IMR-90 (cell line): ENCODE results near the gene NEURL1B. TPM values are rescaled to one million over a fixed set of nuclear protein-coding genes. Genes with fewer than 3 reads are reported as not detected.

Experiments used
- ATAC-seq: fragments of 200-7000 bp; cut with Tn5 transposase; 2 replicates; pipeline ENCODE4 v1.9.1; 2020; ENCODE audit warnings: low read depth, mild to moderate bottlenecking, moderate library complexity
- BruUV-seq: library from RNA; stranded (reverse); fragments of 400-500 nt; replicated peaks from 2 replicates; lab custom pipeline; 2021; lab: Mats Ljungman, UMichigan
- CTCF ChIA-PET: fragments of 300-600 bp; formaldehyde crosslinking; extraction: SDS; loops from one replicate; lab custom pipeline; 2021; ENCODE audit warnings: antibody characterized with exemption; lab: Yijun Ruan, JAX
- POLR2A ChIA-PET: fragments of 300-600 bp; sonication (Branson Sonifier 250); formaldehyde crosslinking; loops from one replicate; lab custom pipeline; 2022; ENCODE audit warnings: antibody characterized with exemption; ENCODE audit not compliant: unreplicated experiment; lab: Charles Lee
- DNase-seq: peaks from one replicate; pipeline ENCODE4 v3.0.0; 2013
- H2AFZ ChIP-seq: replicated peaks from 2 replicates; pipeline ENCODE3; 2013; ENCODE audit warnings: low read length, mild to moderate bottlenecking; ENCODE audit not compliant: poor library complexity
- H2AK5ac ChIP-seq: 2 replicates; pipeline ENCODE4 v1.6.1; 2013; ENCODE audit warnings: low read depth, low read length, inconsistent platforms
- H2AK9ac ChIP-seq: replicated peaks from 2 replicates; pipeline ENCODE3; 2013; ENCODE audit warnings: mild to moderate bottlenecking, low read depth, low read length, moderate library complexity; ENCODE audit not compliant: poor library complexity
- H2BK120ac ChIP-seq: 2 replicates; pipeline ENCODE4 v1.6.1; 2013; ENCODE audit warnings: low read depth, low read length, inconsistent platforms
- H2BK15ac ChIP-seq: 3 replicates; pipeline ENCODE4 v1.6.1; 2013; ENCODE audit warnings: low read depth, low read length, inconsistent platforms
- H2BK20ac ChIP-seq: 2 replicates; pipeline ENCODE4 v1.6.1; 2013; ENCODE audit warnings: low read depth, mild to moderate bottlenecking, inconsistent platforms, low read length, moderate library complexity
- H2BK5ac ChIP-seq: 2 replicates; pipeline ENCODE4 v1.6.1; 2013; ENCODE audit warnings: mild to moderate bottlenecking, low read depth, low read length, inconsistent platforms; ENCODE audit not compliant: poor library complexity, severe bottlenecking
- H3K14ac ChIP-seq: replicated peaks from 2 replicates; pipeline ENCODE4 v1.6.1; 2013; ENCODE audit warnings: low read depth, low read length, inconsistent platforms
- H3K18ac ChIP-seq: 2 replicates; pipeline ENCODE4 v1.6.1; 2013; ENCODE audit warnings: low read depth, low read length, control low read depth
- H3K23ac ChIP-seq: 2 replicates; pipeline ENCODE4 v1.6.1; 2013; ENCODE audit warnings: low read depth, low read length, inconsistent platforms
- H3K27ac ChIP-seq: 2 replicates; pipeline ENCODE4 v1.5.1; 2013; ENCODE audit warnings: mild to moderate bottlenecking, control low read depth, low read length; ENCODE audit not compliant: insufficient read depth
- H3K27me3 ChIP-seq: 2 replicates; pipeline ENCODE4 v1.6.1; 2013; ENCODE audit warnings: low read length; ENCODE audit not compliant: control insufficient read depth, insufficient read depth
- H3K36me3 ChIP-seq: 2 replicates; pipeline ENCODE4 v1.6.1; 2013; ENCODE audit warnings: low read length, mixed read lengths; ENCODE audit not compliant: control insufficient read depth, insufficient read depth
- H3K4ac ChIP-seq: 2 replicates; pipeline ENCODE4 v1.6.1; 2013; ENCODE audit warnings: low read depth, low read length, inconsistent platforms
- H3K4me1 ChIP-seq: 2 replicates; pipeline ENCODE4 v1.6.1; 2013; ENCODE audit warnings: low read length, mixed read lengths; ENCODE audit not compliant: control insufficient read depth, insufficient read depth
- H3K4me2 ChIP-seq: 2 replicates; pipeline ENCODE4 v1.6.1; 2013; ENCODE audit warnings: low read depth, mild to moderate bottlenecking, control low read depth, low read length, moderate library complexity
- H3K4me3 ChIP-seq: 2 replicates; pipeline ENCODE4 v1.5.1; 2013; ENCODE audit warnings: low read depth, mild to moderate bottlenecking, control low read depth, low read length, moderate library complexity; ENCODE audit not compliant: insufficient read depth
- H3K56ac ChIP-seq: 2 replicates; pipeline ENCODE4 v1.6.1; 2013; ENCODE audit warnings: low read length, inconsistent platforms; ENCODE audit not compliant: insufficient read depth; ENCODE audit errors: extremely low read depth
- H3K79me1 ChIP-seq, 2 experiments: 2 replicates each; pipeline ENCODE4 v1.6.1; 2013; ENCODE audit warnings: low read length in 2 of 2, inconsistent platforms in 1 of 2, low read depth in 1 of 2
- H3K9ac ChIP-seq: 2 replicates; pipeline ENCODE4 v1.6.1; 2013; ENCODE audit warnings: low read depth, low read length, control low read depth
- H3K9me1 ChIP-seq: 2 replicates; pipeline ENCODE4 v1.6.1; 2013; ENCODE audit warnings: low read length, inconsistent platforms; ENCODE audit not compliant: insufficient read depth
- H3K9me3 ChIP-seq: 2 replicates; pipeline ENCODE4 v1.6.1; 2013; ENCODE audit warnings: low read length; ENCODE audit not compliant: control insufficient read depth, insufficient read depth
- H4K20me1 ChIP-seq: 2 replicates; pipeline ENCODE4 v1.6.1; 2013; ENCODE audit warnings: low read length, inconsistent platforms; ENCODE audit not compliant: insufficient read depth
- H4K5ac ChIP-seq: 2 replicates; pipeline ENCODE4 v1.6.1; 2013; ENCODE audit warnings: mild to moderate bottlenecking, low read depth, low read length, control low read depth
- H4K8ac ChIP-seq, 2 experiments: 2 replicates each; pipeline ENCODE4 v1.6.1; 2013; ENCODE audit warnings: low read depth in 2 of 2, low read length in 2 of 2, control low read depth in 1 of 2, inconsistent platforms in 1 of 2
- H4K91ac ChIP-seq: 2 replicates; pipeline ENCODE4 v1.6.1; 2013; ENCODE audit warnings: low read depth, low read length, inconsistent platforms; ENCODE audit not compliant: insufficient read depth
- BHLHE40 ChIP-seq: fragments of 150-350 bp; IDR thresholded peaks from 2 replicates; pipeline ENCODE4 v1.6.1; 2016; ENCODE audit warnings: mild to moderate bottlenecking, low read depth, low read length
- MAFK ChIP-seq: IDR thresholded peaks from 2 replicates; pipeline ENCODE4 v1.6.1; 2012; ENCODE audit warnings: low read depth, low read length, improper control_type of control experiment
- RFX5 ChIP-seq: IDR thresholded peaks from 2 replicates; pipeline ENCODE4 v1.8.0; 2012; ENCODE audit warnings: low read depth, mild to moderate bottlenecking, low read length, moderate library complexity
- WGBS, 2 experiments: methylation state at CpG; one replicate each; pipeline versions ENCODE4 v1.1.5 to v1.1.7; 2013; ENCODE audit warnings: missing lambda C conversion rate in 2 of 2; ENCODE audit not compliant: insufficient read length in 1 of 2; ENCODE audit errors: extremely low coverage in 2 of 2; 5-methylcytosine and 5-hydroxymethylcytosine counted together
- dilution Hi-C: fragments of 300-500 bp; cut with HindIII; formaldehyde crosslinking; loops from one replicate; pipeline ENCODE4 v1.14.3; 2018; ENCODE audit warnings: low sequenced_read_pairs; ENCODE audit not compliant: unreplicated experiment
- in situ Hi-C: fragments of 300-500 bp; cut with MboI; formaldehyde crosslinking; loops from 3 replicates; pipeline ENCODE4 v1.14.3; 2019; ENCODE audit warnings: low sequenced_read_pairs, inconsistent platforms, mixed read lengths
- intact Hi-C: fragments of 100-400 bp; cut with micrococcal nuclease; formaldehyde crosslinking; loops from 2 replicates; pipeline ENCODE4 v1.10.0; 2022
- polyA plus RNA-seq, 3 experiments: library from polyadenylated mRNA; depleted of rRNA; stranded (reverse); fragments of >200 nt; gene quantifications; 2 replicates each; pipeline ENCODE4 v1.2.3, GENCODE V29; 2012; ENCODE audit warnings: low replicate concordance in 1 of 3
- total RNA-seq: library from RNA; depleted of rRNA; stranded (reverse); fragments of >200 nt; gene quantifications from 2 replicates; pipeline ENCODE4 v1.2.3, GENCODE V29; 2012

The NEURL1B gene
- total and polyA plus RNA-seq, 2 of the 4 experiments (the other 2 are of a cell fraction), result 1.8 to 2.8 TPM

GRCh38 chr5:172616730-172617129 lies 24.3 kb upstream of the NEURL1B start:
- no peaks in the 10 kb centered on the region for H3K9me1 ChIP-seq
- in situ Hi-C loops, result no loop called here
- no peak overlapping the region for H2AK9ac ChIP-seq
- no peak overlapping the region for H3K4me3 ChIP-seq
- DNase-seq, result peak; percentile 49
- peak; percentile 81 for ATAC-seq
- H3K79me1 ChIP-seq, result no peaks in the 10 kb centered on the region
- H3K4ac ChIP-seq, result no peak overlapping the region
- no peak overlapping the region for H3K27ac ChIP-seq
- intact Hi-C loops, result no loop called here
- no peak overlapping the region for H2AFZ ChIP-seq
- no peak for TF ChIP-seq RFX5
- TF ChIP-seq MAFK, result no peak
- no peak for TF ChIP-seq BHLHE40
- H4K91ac ChIP-seq, result no peak overlapping the region
- peaks cover 5% of the 10 kb centered on the region for H3K9me3 ChIP-seq
- peaks cover 34% of the 10 kb centered on the region for H3K27me3 ChIP-seq
- no peak overlapping the region; the same call in 1 of the 2 replicates for H3K4me2 ChIP-seq
- H2BK5ac ChIP-seq, result no peak overlapping the region
- no peak overlapping the region for H4K5ac ChIP-seq
- no peak overlapping the region for H3K14ac ChIP-seq
- H2BK20ac ChIP-seq, result no peak overlapping the region
- H4K20me1 ChIP-seq, result no peaks in the 10 kb centered on the region
- CTCF ChIA-PET, result no interaction called here
- no peak overlapping the region for H3K56ac ChIP-seq
- BruUV-seq, result no TSS peak
- dilution Hi-C loops, result no loop called here
- H3K4me1 ChIP-seq, result no peaks in the 10 kb centered on the region
- POLR2A ChIA-PET, result no interaction called here
- no peak overlapping the region for H2AK5ac ChIP-seq
- H3K23ac ChIP-seq, result no peak overlapping the region
- H3K36me3 ChIP-seq, result no peaks in the 10 kb centered on the region
- no peak overlapping the region for H3K9ac ChIP-seq
- no peak overlapping the region for H4K8ac ChIP-seq
- H2BK120ac ChIP-seq, result no peak overlapping the region
- no peak overlapping the region; the same call in 1 of the 2 replicates for H3K18ac ChIP-seq
- WGBS, 2 experiments, result 50% methylated on average over 4 of the region's 16 CpGs; no CpG with 5 or more reads in 1 of the 2 experiments
- H2BK15ac ChIP-seq, result no peak overlapping the region
